ENCODE measurements around the gene CTU2. TPM values are rescaled to one million over a fixed set of nuclear protein-coding genes. Genes with fewer than 3 reads are reported as not detected.
A peak's percentile ranks its signal among the peaks of the same experiment; 100 is the strongest.

The CTU2 gene
- total and polyA plus RNA-seq, 5 donors, result 11.1 to 16.3 (median 12.0) TPM

DNA sequence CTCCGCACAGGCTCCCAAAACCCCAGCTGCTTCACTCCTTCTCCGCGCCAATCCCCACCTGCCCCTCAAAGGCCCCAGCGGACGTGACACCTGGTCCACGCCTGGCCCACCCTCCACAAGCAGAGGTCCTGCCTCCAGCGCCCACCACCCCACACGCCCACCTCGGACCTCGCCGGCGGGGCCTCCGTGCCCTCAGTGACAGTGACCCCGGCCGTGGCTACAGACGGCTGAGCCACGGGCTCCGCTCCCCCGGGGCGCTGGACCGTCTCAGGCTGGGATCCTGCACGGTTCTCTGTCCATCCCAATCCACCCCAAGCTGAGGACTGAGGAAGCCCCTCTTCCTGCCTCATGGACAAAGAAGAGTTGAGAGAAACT, 53.7 kb downstream of the CTU2 start:
- Histone ChIP-seq H3K4me3 (ENCODE audit: low read length) (no peak overlapping the region), H3K27me3 (ENCODE audit: control insufficient read depth, insufficient read depth) (no peaks in the 10 kb centered on the region), H3K9me3 (ENCODE audit: control insufficient read depth, low read length) (no peaks in the 10 kb centered on the region), H3K4me1 (ENCODE audit: control insufficient read depth, insufficient read depth, low read length) (no peaks in the 10 kb centered on the region), H3K27ac (ENCODE audit: low read length) (no peak overlapping the region)
- intact Hi-C loops (cut with DNase I), result no loop called here
- DNase-seq (no peak), ATAC-seq (no peak)
- 90% methylated on average over 22 of the region's 22 CpGs for WGBS

DNA sequence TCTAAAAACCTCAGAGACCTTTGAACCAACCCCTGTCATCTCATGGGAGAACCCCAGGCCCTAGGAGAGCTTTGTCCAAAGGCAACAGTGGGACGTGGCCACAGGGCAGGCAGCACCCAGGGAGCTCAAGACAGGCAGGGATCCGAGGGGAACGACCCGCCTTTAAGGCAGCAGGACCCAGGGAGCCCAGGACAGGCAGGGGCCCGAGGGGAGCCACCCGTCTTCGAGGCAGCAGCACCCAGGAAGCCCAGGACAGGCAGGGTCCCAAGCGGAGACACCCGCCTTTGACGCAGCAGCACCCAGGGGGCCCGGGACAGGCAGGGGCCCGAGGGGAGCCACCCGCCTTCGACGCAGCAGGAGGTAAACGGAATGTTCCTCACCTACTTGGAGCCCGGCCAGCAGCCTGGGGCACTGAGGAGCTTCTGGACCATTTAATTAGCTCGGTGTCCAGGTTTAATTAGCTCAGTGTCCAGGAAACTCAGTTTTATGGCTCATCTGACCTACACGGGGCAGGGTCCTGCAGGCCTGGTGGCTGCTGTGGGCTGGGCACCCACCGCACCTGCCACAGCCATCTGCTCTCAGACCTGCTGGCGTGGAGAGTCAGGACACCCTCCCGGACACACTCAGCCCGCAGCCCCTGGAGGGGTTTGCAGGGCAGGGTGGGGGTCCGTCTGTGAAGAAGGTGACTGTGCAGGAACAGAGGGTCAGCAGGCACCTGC, 54.3 kb downstream of the CTU2 start:
- H3K4me1 ChIP-seq (ENCODE audit: control insufficient read depth, insufficient read depth, low read length), result no peaks in the 10 kb centered on the region

GRCh38 chr16:88761143-88761534, 54.8 kb downstream of the CTU2 start:
- Histone ChIP-seq H3K4me1 (ENCODE audit: control insufficient read depth, insufficient read depth, low read length) (no peaks in the 10 kb centered on the region), H3K9me3 (ENCODE audit: control insufficient read depth, low read length) (no peaks in the 10 kb centered on the region), H3K27me3 (ENCODE audit: control insufficient read depth, insufficient read depth) (no peaks in the 10 kb centered on the region), H3K27ac (ENCODE audit: low read length) (no peak overlapping the region), H3K4me3 (ENCODE audit: low read length) (no peak overlapping the region)
- 94% methylated on average over 11 of the region's 11 CpGs for WGBS
- intact Hi-C loops (cut with DNase I), result no loop called here
- DNase-seq (no peak), ATAC-seq (no peak)

More for the DNA sequence above, 54.3 kb downstream of the CTU2 start:
- no peak for DNase-seq
- WGBS, result 87% methylated on average over 24 of the region's 24 CpGs
- no peaks in the 10 kb centered on the region for H3K9me3 ChIP-seq (ENCODE audit: control insufficient read depth, low read length)
- H3K4me3 ChIP-seq (ENCODE audit: low read length), result no peak overlapping the region
- no peak for ATAC-seq
- H3K27ac ChIP-seq (ENCODE audit: low read length), result no peak overlapping the region
- intact Hi-C loops (cut with DNase I), result no loop called here
- H3K27me3 ChIP-seq (ENCODE audit: control insufficient read depth, insufficient read depth), result no peaks in the 10 kb centered on the region

- H3K9me3 ChIP-seq (ENCODE audit: control insufficient read depth, low read length), result no peaks in the 10 kb centered on the region
- ATAC-seq, result no peak
- no peak overlapping the region for H3K4me3 ChIP-seq (ENCODE audit: low read length)
- DNase-seq, result no peak
- H3K4me1 ChIP-seq (ENCODE audit: control insufficient read depth, insufficient read depth, low read length), result no peaks in the 10 kb centered on the region
- 78% methylated on average over 10 of the region's 10 CpGs for WGBS
- no peaks in the 10 kb centered on the region for H3K27me3 ChIP-seq (ENCODE audit: control insufficient read depth, insufficient read depth)
- intact Hi-C loops (cut with DNase I), result no loop called here
- no peak overlapping the region for H3K27ac ChIP-seq (ENCODE audit: low read length)
Measured at GRCh38 chr16:88761830-88762229, 55.5 kb downstream of the CTU2 start.

DNA sequence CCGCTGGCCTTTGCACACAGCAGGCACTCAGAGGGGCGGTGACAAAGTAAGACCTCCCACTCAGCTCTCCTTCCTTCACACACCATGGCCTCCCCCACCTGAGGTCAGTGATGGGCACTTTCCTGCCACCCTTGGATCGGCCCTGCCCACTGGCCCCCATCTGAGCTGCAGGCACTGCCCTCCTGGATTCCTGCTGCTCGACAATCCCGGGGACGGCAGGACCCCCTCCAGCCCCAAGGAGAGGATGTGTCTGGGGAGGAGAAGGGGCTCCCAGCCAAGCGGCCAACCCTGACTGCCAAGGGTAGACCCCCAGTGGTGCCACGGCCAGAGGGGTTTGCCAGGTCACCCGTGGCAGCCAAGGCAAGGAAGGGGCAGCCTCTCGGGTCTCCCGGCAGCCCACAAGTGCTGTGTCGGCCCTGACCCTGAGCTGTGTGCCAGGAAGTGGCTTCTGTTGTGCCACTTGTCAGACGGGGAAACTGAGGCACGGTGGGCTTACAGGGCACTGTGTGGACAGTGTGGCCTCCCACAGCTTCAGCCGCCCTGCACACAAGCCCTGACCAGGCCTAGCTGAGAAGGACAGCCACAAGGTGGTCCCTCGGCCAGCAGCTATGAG, 56.1 kb downstream of the CTU2 start:
- Histone ChIP-seq H3K4me3 (ENCODE audit: low read length) (no peak overlapping the region), H3K27ac (ENCODE audit: low read length) (no peak overlapping the region), H3K4me1 (ENCODE audit: control insufficient read depth, insufficient read depth, low read length) (peaks cover 1% of the 10 kb centered on the region), H3K9me3 (ENCODE audit: control insufficient read depth, low read length) (no peaks in the 10 kb centered on the region), H3K27me3 (ENCODE audit: control insufficient read depth, insufficient read depth) (no peaks in the 10 kb centered on the region)
- intact Hi-C loops (cut with DNase I), result no loop called here
- DNase-seq, result no peak
- 75% methylated on average over 16 of the region's 16 CpGs for WGBS
- no peak for ATAC-seq

- H3K9me3 ChIP-seq (ENCODE audit: control insufficient read depth, low read length), result no peaks in the 10 kb centered on the region
- DNase-seq (no peak), ATAC-seq (no peak)
- no peaks in the 10 kb centered on the region for H3K27me3 ChIP-seq (ENCODE audit: control insufficient read depth, insufficient read depth)
- WGBS, result 84% methylated on average over 10 of the region's 10 CpGs
- no peak overlapping the region for H3K4me3 ChIP-seq (ENCODE audit: low read length)
- intact Hi-C loops (cut with DNase I), result no loop called here
- H3K27ac ChIP-seq (ENCODE audit: low read length), result no peak overlapping the region
- peaks cover 7% of the 10 kb centered on the region for H3K4me1 ChIP-seq (ENCODE audit: control insufficient read depth, insufficient read depth, low read length)
Measured at GRCh38 chr16:88762941-88763340, 56.6 kb downstream of the CTU2 start.

DNA sequence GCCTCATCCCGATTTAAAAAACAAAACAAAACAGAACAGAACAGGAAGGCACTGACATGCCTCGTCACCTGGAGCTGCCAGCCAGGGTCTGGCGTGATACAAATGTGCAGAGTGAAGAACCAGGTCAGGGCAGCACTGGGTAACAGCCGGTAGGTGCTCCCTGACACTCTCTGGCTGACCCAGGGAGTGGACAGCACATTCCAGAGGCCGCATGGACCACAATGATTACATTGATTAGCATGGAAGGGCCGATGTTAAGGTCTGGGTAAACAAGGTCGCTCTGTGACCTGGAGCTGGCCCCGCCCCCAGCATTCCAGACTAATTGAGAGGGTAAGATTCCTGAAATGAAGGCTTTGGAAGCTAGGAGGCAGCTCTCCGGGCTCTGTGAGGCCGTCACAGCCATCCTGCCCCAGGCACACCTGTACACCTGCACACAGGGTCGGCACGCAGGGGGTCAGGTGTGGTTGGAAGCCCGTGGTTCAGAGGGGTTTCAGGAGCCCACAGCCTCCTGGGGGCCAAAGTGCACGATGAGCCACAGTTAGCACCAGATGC, 57.3 kb downstream of the CTU2 start:
- intact Hi-C loops (cut with DNase I), result no loop called here
- Histone ChIP-seq H3K27ac (ENCODE audit: low read length) (no peak overlapping the region), H3K4me1 (ENCODE audit: control insufficient read depth, insufficient read depth, low read length) (peaks cover 13% of the 10 kb centered on the region), H3K27me3 (ENCODE audit: control insufficient read depth, insufficient read depth) (no peaks in the 10 kb centered on the region), H3K4me3 (ENCODE audit: low read length) (no peak overlapping the region), H3K9me3 (ENCODE audit: control insufficient read depth, low read length) (no peaks in the 10 kb centered on the region)
- DNase-seq (no peak), ATAC-seq (no peak)
- 72% methylated on average over 14 of the region's 14 CpGs for WGBS

- intact Hi-C loops (cut with DNase I), result no loop called here
- H3K27ac ChIP-seq (ENCODE audit: low read length), result no peak overlapping the region
- H3K4me1 ChIP-seq (ENCODE audit: control insufficient read depth, insufficient read depth, low read length), result peaks cover 16% of the 10 kb centered on the region
- no peak overlapping the region for H3K4me3 ChIP-seq (ENCODE audit: low read length)
- peak in 1 of 3 donors; percentile 51 for DNase-seq
- 95% methylated on average over 19 of the region's 19 CpGs for WGBS
- H3K9me3 ChIP-seq (ENCODE audit: control insufficient read depth, low read length), result no peaks in the 10 kb centered on the region
- no peaks in the 10 kb centered on the region for H3K27me3 ChIP-seq (ENCODE audit: control insufficient read depth, insufficient read depth)
- no peak for ATAC-seq
Measured at GRCh38 chr16:88764080-88764479, 57.8 kb downstream of the CTU2 start.

DNA sequence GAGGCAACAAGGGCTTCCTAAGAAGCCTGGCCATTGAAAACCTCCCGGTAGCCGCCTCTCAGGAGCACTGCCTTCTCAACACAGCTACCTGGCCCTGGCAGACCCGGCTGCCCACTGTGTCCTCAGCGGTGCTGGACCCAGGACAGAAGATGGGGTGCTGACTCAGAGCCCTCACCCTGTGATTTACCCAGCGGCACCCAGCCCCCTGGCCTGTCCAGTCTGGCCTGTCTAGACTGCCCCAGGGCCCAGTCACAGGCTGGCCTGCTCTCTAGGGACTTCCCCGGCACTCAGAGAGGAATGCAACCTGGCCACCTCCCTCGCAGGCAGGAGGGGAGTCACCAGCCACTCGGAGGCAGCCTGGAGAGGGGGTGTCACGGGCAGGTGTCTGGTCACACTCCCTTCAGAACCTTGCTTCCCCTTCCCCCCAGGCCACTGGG, 58.6 kb downstream of the CTU2 start:
- no peak for ATAC-seq
- Histone ChIP-seq H3K27me3 (ENCODE audit: control insufficient read depth, insufficient read depth) (no peaks in the 10 kb centered on the region), H3K27ac (ENCODE audit: low read length) (no peak overlapping the region), H3K4me1 (ENCODE audit: control insufficient read depth, insufficient read depth, low read length) (peaks cover 16% of the 10 kb centered on the region), H3K9me3 (ENCODE audit: control insufficient read depth, low read length) (no peaks in the 10 kb centered on the region), H3K4me3 (ENCODE audit: low read length) (no peak overlapping the region)
- intact Hi-C loops (cut with DNase I), result no loop called here
- DNase-seq, result no peak
- 89% methylated on average over 9 of the region's 9 CpGs for WGBS

All from right cardiac atrium (tissue), 5 donors.